Fibroblast of pulmonary artery (primary cell): Measurements from ENCODE around the gene ACTR5.
A peak's percentile ranks its signal among the peaks of the same experiment; 100 is the strongest.

Experiments used
- DNase-seq: peaks from one replicate; pipeline ENCODE4 v3.0.0-alpha.2; 2010; ENCODE audit warnings: low read depth
- H3K4me3 ChIP-seq: replicated peaks from 2 replicates; pipeline ENCODE4 v1.5.1; 2011; ENCODE audit warnings: low read depth, mild to moderate bottlenecking, control low read depth, low read length, moderate library complexity
- TF ChIP-seq, protein P1 (sequence below): IDR thresholded peaks from 2 replicates; pipeline ENCODE4 v1.5.1; 2011; ENCODE audit warnings: mild to moderate bottlenecking, control low read depth, low read length, inconsistent platforms; ENCODE audit errors: missing control alignments

The ACTR5 gene

DNA sequence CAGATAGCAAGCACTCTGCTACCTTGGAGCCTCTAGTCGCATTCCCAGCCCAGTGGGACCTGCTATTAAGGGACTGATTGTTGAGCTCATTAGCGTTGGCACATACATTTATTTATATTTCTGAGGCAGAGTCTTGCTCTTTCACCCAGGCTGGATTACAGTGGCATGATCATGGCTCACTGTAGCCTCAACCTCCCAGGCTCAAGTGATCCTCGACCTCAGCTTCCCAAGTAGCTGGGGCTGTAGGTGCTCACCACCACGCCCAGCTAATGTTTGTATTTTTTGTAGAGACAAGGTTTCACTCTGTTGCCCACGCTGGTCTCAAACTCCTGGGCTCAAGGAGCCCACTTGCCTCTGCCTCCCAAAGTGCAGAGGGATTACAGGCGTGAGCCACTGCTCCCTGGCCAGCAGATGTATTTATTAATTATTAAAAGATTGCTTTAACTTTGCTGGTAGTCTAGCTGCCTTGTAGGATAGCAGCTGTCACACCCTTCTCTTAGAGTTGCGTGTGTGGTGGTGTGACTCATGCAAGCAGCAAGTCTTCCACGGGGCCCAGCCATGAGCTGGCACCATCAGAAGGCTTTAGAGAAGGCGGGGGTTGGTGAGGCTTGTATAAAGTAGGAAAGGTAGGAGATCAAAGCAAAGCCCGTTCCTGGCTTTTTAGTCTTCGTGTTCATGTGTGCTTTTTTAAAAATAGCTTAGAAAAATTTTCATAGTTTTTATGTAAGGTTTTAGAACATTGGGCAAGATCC, 16.5 kb downstream of the ACTR5 start:
- DNase-seq = peak; percentile 83
- TF ChIP-seq, protein P1, sequence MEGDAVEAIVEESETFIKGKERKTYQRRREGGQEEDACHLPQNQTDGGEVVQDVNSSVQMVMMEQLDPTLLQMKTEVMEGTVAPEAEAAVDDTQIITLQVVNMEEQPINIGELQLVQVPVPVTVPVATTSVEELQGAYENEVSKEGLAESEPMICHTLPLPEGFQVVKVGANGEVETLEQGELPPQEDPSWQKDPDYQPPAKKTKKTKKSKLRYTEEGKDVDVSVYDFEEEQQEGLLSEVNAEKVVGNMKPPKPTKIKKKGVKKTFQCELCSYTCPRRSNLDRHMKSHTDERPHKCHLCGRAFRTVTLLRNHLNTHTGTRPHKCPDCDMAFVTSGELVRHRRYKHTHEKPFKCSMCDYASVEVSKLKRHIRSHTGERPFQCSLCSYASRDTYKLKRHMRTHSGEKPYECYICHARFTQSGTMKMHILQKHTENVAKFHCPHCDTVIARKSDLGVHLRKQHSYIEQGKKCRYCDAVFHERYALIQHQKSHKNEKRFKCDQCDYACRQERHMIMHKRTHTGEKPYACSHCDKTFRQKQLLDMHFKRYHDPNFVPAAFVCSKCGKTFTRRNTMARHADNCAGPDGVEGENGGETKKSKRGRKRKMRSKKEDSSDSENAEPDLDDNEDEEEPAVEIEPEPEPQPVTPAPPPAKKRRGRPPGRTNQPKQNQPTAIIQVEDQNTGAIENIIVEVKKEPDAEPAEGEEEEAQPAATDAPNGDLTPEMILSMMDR = no peak
- H3K4me3 ChIP-seq = no peak overlapping the region

GRCh38 chr20:38766071-38766470, 17.8 kb downstream of the ACTR5 start:
- no peak overlapping the region for H3K4me3 ChIP-seq
- DNase-seq = no peak
- TF ChIP-seq, protein P1 = no peak

- TF ChIP-seq, protein P1 = no peak
- DNase-seq = no peak
Measured at GRCh38 chr20:38769376-38770295, 21.4 kb downstream of the ACTR5 start.

DNA sequence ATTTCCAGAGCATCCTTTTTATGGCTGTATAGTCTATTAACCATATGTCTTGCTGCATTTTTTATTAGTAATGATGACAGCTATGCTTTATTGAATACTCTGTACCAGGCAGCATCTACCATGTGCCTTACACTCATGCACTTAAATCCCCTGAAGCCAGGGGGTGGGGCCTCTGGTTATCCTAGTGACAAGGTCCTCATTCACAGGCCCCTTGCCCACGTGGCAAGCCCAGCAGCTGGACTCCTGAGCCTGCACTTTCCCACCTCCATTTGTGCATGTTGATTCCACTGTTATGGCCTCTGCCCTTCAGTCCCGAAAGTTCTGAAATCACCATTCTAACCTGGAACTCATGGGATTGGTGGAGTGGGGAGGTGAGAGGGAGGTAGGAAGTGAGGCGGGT, 22.3 kb downstream of the ACTR5 start:
- TF ChIP-seq, protein P1 = no peak
- H3K4me3 ChIP-seq = no peak overlapping the region
- DNase-seq = no peak

More at GRCh38 chr20:38769376-38770295, 21.4 kb downstream of the ACTR5 start:
- no peak overlapping the region for H3K4me3 ChIP-seq

DNA sequence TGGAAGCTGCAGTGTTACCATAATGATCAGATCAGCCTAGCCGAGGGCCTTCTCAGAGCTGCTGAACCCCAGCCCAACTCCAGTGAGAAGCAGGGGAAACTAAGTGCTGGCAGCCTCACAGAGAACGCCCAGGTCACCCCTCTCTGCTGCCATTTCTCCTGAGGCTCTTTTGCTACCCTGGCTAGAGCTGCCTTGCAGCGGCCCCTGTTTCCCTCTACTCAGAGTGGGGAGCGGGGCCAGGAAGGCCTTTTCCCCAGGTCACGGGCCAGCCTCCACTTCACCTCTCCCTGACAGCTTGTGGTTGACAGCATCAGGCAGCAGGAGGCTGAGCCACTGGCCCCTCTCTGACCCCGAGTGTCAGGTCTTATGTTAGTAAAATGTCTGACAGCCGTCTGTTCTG, 22.7 kb downstream of the ACTR5 start:
- DNase-seq = no peak
- H3K4me3 ChIP-seq = no peak overlapping the region
- TF ChIP-seq, protein P1 = no peak

DNA sequence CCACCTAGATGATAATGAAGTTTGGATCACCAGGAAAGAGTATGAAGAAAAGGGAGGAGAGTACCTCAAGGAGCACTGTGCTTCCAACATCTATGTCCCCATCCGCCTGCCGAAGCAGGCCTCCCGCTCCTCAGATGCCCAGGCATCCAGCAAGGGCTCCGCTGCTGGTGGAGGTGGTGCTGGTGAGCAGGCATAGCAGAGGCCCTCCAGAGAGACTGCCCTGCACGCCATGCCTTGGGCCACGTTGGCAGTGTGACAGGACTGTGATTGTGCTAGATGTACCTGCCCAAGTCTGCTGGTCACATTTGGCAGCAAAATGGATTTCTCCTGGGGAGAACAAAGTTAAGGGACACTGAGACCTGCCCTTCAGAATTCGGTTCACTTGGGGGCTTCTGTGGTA, 23.4 kb downstream of the ACTR5 start:
- TF ChIP-seq, protein P1 = no peak
- DNase-seq = no peak
- H3K4me3 ChIP-seq = no peak overlapping the region
